WI38 (cell line): ENCODE data around the gene DAGLB.
"Not testable (repeated sequence)": the region's sequence is repeated elsewhere in the genome, so short reads cannot be mapped to it uniquely, and the experiment has no call there.

Experiments used
- H3K4me3 ChIP-seq: 2 replicates; pipeline ENCODE4 v1.5.1; 2011; ENCODE audit warnings: low read depth, mild to moderate bottlenecking, control low read depth, low read length
- CTCF ChIP-seq: IDR thresholded peaks from 2 replicates; pipeline ENCODE4 v1.5.1; 2012; ENCODE audit warnings: low read depth, mild to moderate bottlenecking, control low read depth, low read length

The DAGLB gene

GRCh38 chr7:6385110-6385781, 62.5 kb downstream of the DAGLB start:
- TF ChIP-seq CTCF = no peak
- H3K4me3 ChIP-seq = no peak overlapping the region

GRCh38 chr7:6384327-6384726, 63.4 kb downstream of the DAGLB start:
- H3K4me3 ChIP-seq = no peak overlapping the region
- TF ChIP-seq CTCF = no peak

GRCh38 chr7:6382817-6383216, 64.9 kb downstream of the DAGLB start:
- H3K4me3 ChIP-seq = no peak overlapping the region
- TF ChIP-seq CTCF = no peak

- H3K4me3 ChIP-seq = not testable (repeated sequence)
Observed at GRCh38 chr7:6381846-6382245, 65.9 kb downstream of the DAGLB start.

GRCh38 chr7:6380310-6381095, 67.3 kb downstream of the DAGLB start:
- TF ChIP-seq CTCF = no peak
- no peak overlapping the region for H3K4me3 ChIP-seq

GRCh38 chr7:6379886-6380285, 67.9 kb downstream of the DAGLB start:
- no peak overlapping the region for H3K4me3 ChIP-seq
- TF ChIP-seq CTCF = no peak

- not testable (repeated sequence) for H3K4me3 ChIP-seq
Observed at GRCh38 chr7:6378556-6378955, 69.2 kb downstream of the DAGLB start.

- no peak overlapping the region for H3K4me3 ChIP-seq
Observed at GRCh38 chr7:6376820-6377219, 70.9 kb downstream of the DAGLB start.

More at GRCh38 chr7:6376820-6377219, 70.9 kb downstream of the DAGLB start:
- TF ChIP-seq CTCF = no peak
